ENCODE data around the gene HOXA10. TPM values are rescaled to one million over a fixed set of nuclear protein-coding genes. Genes with fewer than 3 reads are reported as not detected.

The HOXA10 gene
- total RNA-seq, 1 experiment from 2014 or later: 3.9 TPM

- intact Hi-C loops (cut with micrococcal nuclease): loop anchor here (5.0 to 10.0 kb wide), 2 partner anchors 882 to 1730 kb away; no protein-coding TSS in a partner anchor
- H3K36me3 Mint-ChIP-seq (ENCODE audit: insufficient read depth, unreplicated experiment): no peaks in the 10 kb centered on the region
- no peaks in the 10 kb centered on the region for H3K4me1 Mint-ChIP-seq (ENCODE audit: insufficient read depth, unreplicated experiment)
- no TSS peak for BruUV-seq (replicated peaks)
- H3K27me3 Mint-ChIP-seq (ENCODE audit: insufficient read depth, unreplicated experiment): peaks cover 40% of the 10 kb centered on the region
- ChIA-PET CTCF (interaction anchor here (0.5 to 2.8 kb wide), 28 partner anchors 8 to 975 kb away, joined by 3 to 39 read pairs (median 6); partner anchors contain the start of gene HOXA11), POLR2A (interaction anchor here (0.6 to 1.7 kb wide), 6 partner anchors 13 to 826 kb away, joined by 3 to 6 read pairs (median 4); no protein-coding TSS in a partner anchor)
- H3K4me3 Mint-ChIP-seq (ENCODE audit: unreplicated experiment): no peak overlapping the region
- H3K27ac Mint-ChIP-seq (ENCODE audit: low read depth, unreplicated experiment): no peak overlapping the region
- no peaks in the 10 kb centered on the region for H3K9me3 Mint-ChIP-seq (ENCODE audit: unreplicated experiment)
- DNase-seq (ENCODE audit: unreplicated experiment): no peak
- no peak for TF ChIP-seq CTCF (IDR thresholded peaks at IDR 0.05; ENCODE audit: unreplicated experiment)
Observed at GRCh38 chr7:27194686-27195379, 20.7 kb upstream of the HOXA10 start.

- Mint-ChIP-seq H3K4me1 (ENCODE audit: insufficient read depth, unreplicated experiment) (no peaks in the 10 kb centered on the region), H3K36me3 (ENCODE audit: insufficient read depth, unreplicated experiment) (no peaks in the 10 kb centered on the region), H3K27ac (ENCODE audit: low read depth, unreplicated experiment) (no peak overlapping the region), H3K27me3 (ENCODE audit: insufficient read depth, unreplicated experiment) (peaks cover 32% of the 10 kb centered on the region), H3K4me3 (ENCODE audit: unreplicated experiment) (no peak overlapping the region), H3K9me3 (ENCODE audit: unreplicated experiment) (no peaks in the 10 kb centered on the region)
- ChIA-PET CTCF (interaction anchor here (0.5 to 2.8 kb wide), 6 partner anchors 7 to 904 kb away, joined by 3 to 21 read pairs (median 6); no protein-coding TSS in a partner anchor), POLR2A (interaction anchor here (1.7 kb wide), 1 partner anchor 581 kb away, joined by 4 read pairs; no protein-coding TSS in a partner anchor)
- BruUV-seq (replicated peaks): no TSS peak
- TF ChIP-seq CTCF (IDR thresholded peaks at IDR 0.05; ENCODE audit: unreplicated experiment): no peak
- intact Hi-C loops (cut with micrococcal nuclease): loop anchor here (10.0 kb wide), 1 partner anchor 1731 kb away; no protein-coding TSS in a partner anchor
- no peak for DNase-seq (ENCODE audit: unreplicated experiment)
Observed at GRCh38 chr7:27194002-27194352, 19.9 kb upstream of the HOXA10 start.

- no peaks in the 10 kb centered on the region for H3K9me3 Mint-ChIP-seq (ENCODE audit: unreplicated experiment)
Observed at GRCh38 chr7:27193335-27194001, 19.3 kb upstream of the HOXA10 start.

More at GRCh38 chr7:27193335-27194001, 19.3 kb upstream of the HOXA10 start:
- no peak for DNase-seq (ENCODE audit: unreplicated experiment)
- Mint-ChIP-seq H3K4me3 (ENCODE audit: unreplicated experiment) (no peak overlapping the region), H3K27me3 (ENCODE audit: insufficient read depth, unreplicated experiment) (peaks cover 26% of the 10 kb centered on the region), H3K36me3 (ENCODE audit: insufficient read depth, unreplicated experiment) (no peaks in the 10 kb centered on the region), H3K4me1 (ENCODE audit: insufficient read depth, unreplicated experiment) (no peaks in the 10 kb centered on the region), H3K27ac (ENCODE audit: low read depth, unreplicated experiment) (no peak overlapping the region)
- TF ChIP-seq CTCF (IDR thresholded peaks at IDR 0.05; ENCODE audit: unreplicated experiment): no peak
- POLR2A ChIA-PET: no interaction called here
- CTCF ChIA-PET: interaction anchor here (0.9 to 1.1 kb wide), 2 partner anchors 375 to 551 kb away, joined by 3 to 4 read pairs; no protein-coding TSS in a partner anchor
- BruUV-seq (replicated peaks): no TSS peak
- intact Hi-C loops (cut with micrococcal nuclease): loop anchor here (10.0 kb wide), 1 partner anchor 1731 kb away; no protein-coding TSS in a partner anchor
